Measurements from ENCODE around the gene LDB2. TPM values are rescaled to one million over a fixed set of nuclear protein-coding genes. Genes with fewer than 3 reads are reported as not detected.

LDB2 gene
- total RNA-seq, 2 experiments from 2014 or later = 0.14 TPM; not detected in 1

DNA sequence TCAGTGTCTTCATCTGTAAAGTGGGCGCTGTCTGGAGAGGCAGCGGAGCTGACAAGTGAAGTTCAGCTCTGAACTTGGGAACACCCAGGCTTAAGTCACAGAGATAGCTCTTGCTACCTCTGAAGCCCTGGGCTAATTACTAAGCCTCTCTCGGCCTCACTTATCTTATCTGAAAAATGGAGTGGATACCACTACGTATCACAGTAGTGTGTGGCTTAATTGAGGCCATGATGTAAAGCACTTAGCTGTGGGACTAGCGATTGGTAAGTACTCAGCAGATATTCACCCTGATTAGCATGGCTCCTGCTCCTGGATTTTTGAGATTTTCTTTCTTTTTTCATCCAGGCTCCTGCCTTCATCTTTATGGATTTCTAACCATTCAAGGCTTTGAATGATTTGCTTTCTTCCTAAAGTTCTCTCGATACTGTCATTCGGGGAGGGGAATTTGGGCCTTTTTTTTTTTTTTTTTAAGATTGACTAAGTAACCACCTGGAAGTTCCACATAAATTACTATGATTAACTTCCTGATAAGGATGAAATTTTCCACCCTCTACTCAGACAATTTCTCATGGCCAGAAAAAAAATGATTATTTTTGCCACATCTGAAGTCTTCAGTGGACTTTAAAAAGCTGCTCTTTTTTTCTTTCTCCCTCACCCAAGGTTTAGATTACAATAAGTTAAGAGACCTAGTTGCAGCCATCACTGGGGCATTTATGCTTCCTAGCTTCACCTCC, 17.1 kb downstream of the LDB2 start:
- H3K27me3 Mint-ChIP-seq = peaks cover 3% of the 10 kb centered on the region

GRCh38 chr4:16875487-16875886, 23.0 kb downstream of the LDB2 start:
- CTCF ChIA-PET = interaction anchor here (0.6 kb wide), 1 partner anchor 495 kb away, joined by 3 read pairs; no protein-coding TSS in a partner anchor
- ATAC-seq = no peak
- DNase-seq = no peak
- H3K27ac Mint-ChIP-seq = no peak overlapping the region
- no peaks in the 10 kb centered on the region for H3K4me1 Mint-ChIP-seq
- intact Hi-C loops (cut with DNase I, micrococcal nuclease) = no loop called here
- H3K27me3 Mint-ChIP-seq = no peaks in the 10 kb centered on the region
- POLR2A ChIA-PET = no interaction called here
- no peaks in the 10 kb centered on the region for H3K36me3 Mint-ChIP-seq (ENCODE audit: low read depth)
- H3K4me3 Mint-ChIP-seq = no peak overlapping the region
- no peaks in the 10 kb centered on the region for H3K9me3 Mint-ChIP-seq (ENCODE audit: low read depth)

More for the DNA sequence above, 17.1 kb downstream of the LDB2 start:
- H3K36me3 Mint-ChIP-seq (ENCODE audit: low read depth) = no peaks in the 10 kb centered on the region
- H3K9me3 Mint-ChIP-seq (ENCODE audit: low read depth) = no peaks in the 10 kb centered on the region
- CTCF ChIA-PET = interaction anchor here (0.6 kb wide), 1 partner anchor 466 kb away, joined by 4 read pairs; no protein-coding TSS in a partner anchor
- ATAC-seq (no peak), DNase-seq (no peak)
- H3K27ac Mint-ChIP-seq = no peak overlapping the region
- POLR2A ChIA-PET = no interaction called here
- intact Hi-C loops (cut with DNase I, micrococcal nuclease) = no loop called here
- H3K4me1 Mint-ChIP-seq = no peaks in the 10 kb centered on the region
- no peak overlapping the region for H3K4me3 Mint-ChIP-seq

DNA sequence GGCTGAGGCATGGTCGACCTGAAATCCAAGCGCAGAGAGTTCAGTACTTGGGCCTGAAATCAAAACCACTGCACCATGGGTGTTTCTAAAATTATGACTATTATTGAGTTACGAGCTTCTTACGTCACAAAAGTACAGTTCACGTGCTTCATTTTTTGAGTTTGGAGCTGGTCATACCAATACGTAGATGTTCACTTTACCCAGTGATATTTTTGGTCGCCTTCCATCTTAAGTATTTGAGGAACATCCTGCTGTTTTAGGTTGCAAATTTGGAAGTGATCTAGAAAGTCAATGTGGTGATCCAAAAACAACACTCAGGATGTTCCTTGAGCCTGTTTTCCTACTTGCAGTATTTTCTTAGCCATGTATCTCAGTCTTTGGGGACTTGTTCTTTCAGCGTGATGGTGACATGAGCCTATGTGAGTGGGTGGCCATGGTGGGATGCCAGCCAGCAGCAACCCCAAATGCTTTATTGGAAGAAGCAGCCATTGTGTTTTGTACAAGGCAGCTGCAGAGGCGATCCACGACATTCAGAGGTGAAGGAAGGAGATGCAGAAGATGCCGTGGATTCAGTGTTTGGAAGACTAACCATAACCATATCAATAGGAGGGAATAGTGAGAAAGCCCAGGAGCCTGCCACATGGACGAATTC, 28.7 kb downstream of the LDB2 start:
- ChIA-PET CTCF (no interaction called here), POLR2A (no interaction called here)
- no peak for ATAC-seq
- no peaks in the 10 kb centered on the region for H3K9me3 Mint-ChIP-seq (ENCODE audit: low read depth)
- DNase-seq = no peak
- H3K36me3 Mint-ChIP-seq (ENCODE audit: low read depth) = no peaks in the 10 kb centered on the region
- no peaks in the 10 kb centered on the region for H3K4me1 Mint-ChIP-seq
- H3K27me3 Mint-ChIP-seq = peaks cover 3% of the 10 kb centered on the region
- intact Hi-C loops (cut with DNase I, micrococcal nuclease) = no loop called here
- no peak overlapping the region for H3K4me3 Mint-ChIP-seq
- no peak overlapping the region for H3K27ac Mint-ChIP-seq

GRCh38 chr4:16868674-16869073, 29.8 kb downstream of the LDB2 start:
- Mint-ChIP-seq H3K4me3 (no peak overlapping the region), H3K9me3 (ENCODE audit: low read depth) (no peaks in the 10 kb centered on the region), H3K4me1 (no peaks in the 10 kb centered on the region), H3K27me3 (peaks cover 3% of the 10 kb centered on the region), H3K36me3 (ENCODE audit: low read depth) (no peaks in the 10 kb centered on the region), H3K27ac (no peak overlapping the region)
- ChIA-PET POLR2A (no interaction called here), CTCF (interaction anchor here (0.6 kb wide), 2 partner anchors 254 to 579 kb away, joined by 3 to 5 read pairs; no protein-coding TSS in a partner anchor)
- DNase-seq = no peak
- intact Hi-C loops (cut with DNase I, micrococcal nuclease) = no loop called here
- no peak for ATAC-seq

DNA sequence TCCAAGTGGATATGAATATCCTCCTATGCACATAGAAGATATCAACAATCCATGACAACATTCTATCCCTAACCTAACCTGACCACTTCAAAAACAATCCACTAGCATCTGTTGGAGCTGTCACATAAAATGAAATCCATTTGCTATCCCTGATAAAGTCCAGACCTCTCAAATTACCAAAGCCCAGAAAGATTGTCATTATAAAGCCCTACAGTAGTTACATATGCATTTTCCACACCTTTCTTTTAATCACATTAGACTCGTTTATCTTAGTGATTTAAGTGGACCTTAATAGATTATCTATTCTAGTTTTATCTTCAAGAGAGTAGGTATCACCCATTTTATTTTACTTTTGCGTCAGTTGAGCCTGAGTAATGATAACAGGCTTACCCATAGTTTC, 30.6 kb downstream of the LDB2 start:
- Mint-ChIP-seq H3K27ac (no peak overlapping the region), H3K4me1 (no peaks in the 10 kb centered on the region), H3K27me3 (peaks cover 3% of the 10 kb centered on the region), H3K4me3 (no peak overlapping the region), H3K36me3 (ENCODE audit: low read depth) (no peaks in the 10 kb centered on the region), H3K9me3 (ENCODE audit: low read depth) (no peaks in the 10 kb centered on the region)
- intact Hi-C loops (cut with DNase I, micrococcal nuclease) = no loop called here
- no peak for DNase-seq
- CTCF ChIA-PET = no interaction called here
- POLR2A ChIA-PET = no interaction called here
- no peak for ATAC-seq

DNA sequence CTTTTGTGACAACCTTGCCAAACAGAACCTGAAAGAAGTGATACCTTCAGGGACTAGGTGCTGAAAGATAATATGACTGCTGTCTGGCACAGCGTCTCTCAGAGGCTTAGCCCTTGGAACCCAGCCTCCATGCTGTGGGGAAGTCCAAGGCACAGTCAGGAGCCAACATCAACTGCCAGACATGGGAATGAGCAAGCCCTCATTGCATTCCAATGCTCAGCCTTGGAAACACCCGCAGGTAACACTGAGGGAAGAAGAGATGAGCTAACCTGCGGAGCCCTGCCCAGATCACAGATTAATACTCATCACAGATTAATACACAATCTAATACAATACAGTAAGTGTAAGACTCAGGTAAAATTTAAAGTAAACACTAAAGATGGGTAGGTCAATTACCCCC, 31.5 kb downstream of the LDB2 start:
- ATAC-seq (no peak), DNase-seq (no peak)
- Mint-ChIP-seq H3K4me3 (no peak overlapping the region), H3K4me1 (no peaks in the 10 kb centered on the region), H3K27ac (no peak overlapping the region), H3K9me3 (ENCODE audit: low read depth) (no peaks in the 10 kb centered on the region), H3K36me3 (ENCODE audit: low read depth) (no peaks in the 10 kb centered on the region), H3K27me3 (peaks cover 3% of the 10 kb centered on the region)
- intact Hi-C loops (cut with DNase I, micrococcal nuclease) = no loop called here
- CTCF ChIA-PET = no interaction called here
- POLR2A ChIA-PET = no interaction called here

DNA sequence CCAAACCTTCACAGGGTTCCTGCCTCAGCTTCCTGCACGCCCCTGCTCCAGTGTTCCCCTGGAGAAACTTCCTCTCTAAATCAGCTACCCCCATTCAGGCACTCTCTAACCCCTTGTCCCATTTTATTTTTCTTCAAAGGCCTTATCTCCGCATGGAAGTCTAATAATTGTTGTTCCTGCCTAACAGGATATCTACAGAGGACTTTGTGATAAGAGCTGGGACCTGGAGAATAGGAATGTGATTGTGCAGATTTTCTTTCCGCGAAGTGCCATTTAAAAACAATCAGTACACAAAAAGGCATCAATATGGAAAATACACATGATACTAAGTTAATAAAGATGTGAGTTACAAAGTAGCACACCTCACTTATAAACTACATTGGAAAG, 32.6 kb downstream of the LDB2 start:
- no peak overlapping the region for H3K4me3 Mint-ChIP-seq
- no peaks in the 10 kb centered on the region for H3K9me3 Mint-ChIP-seq (ENCODE audit: low read depth)
- peaks cover 3% of the 10 kb centered on the region for H3K27me3 Mint-ChIP-seq
- ChIA-PET CTCF (interaction anchor here (0.7 kb wide), 1 partner anchor 126 kb away, joined by 3 read pairs; no protein-coding TSS in a partner anchor), POLR2A (no interaction called here)
- intact Hi-C loops (cut with DNase I, micrococcal nuclease) = no loop called here
- H3K4me1 Mint-ChIP-seq = no peaks in the 10 kb centered on the region
- DNase-seq (no peak), ATAC-seq (no peak)
- no peak overlapping the region for H3K27ac Mint-ChIP-seq
- no peaks in the 10 kb centered on the region for H3K36me3 Mint-ChIP-seq (ENCODE audit: low read depth)

GRCh38 chr4:16865209-16865896, 33.1 kb downstream of the LDB2 start:
- intact Hi-C loops (cut with DNase I, micrococcal nuclease) = no loop called here
- no peaks in the 10 kb centered on the region for H3K4me1 Mint-ChIP-seq
- ATAC-seq (no peak), DNase-seq (no peak)
- H3K27ac Mint-ChIP-seq = no peak overlapping the region
- ChIA-PET CTCF (interaction anchor here (0.7 to 0.9 kb wide), 3 partner anchors 9 to 125 kb away, joined by 3 read pairs; no protein-coding TSS in a partner anchor), POLR2A (no interaction called here)
- H3K27me3 Mint-ChIP-seq = peaks cover 3% of the 10 kb centered on the region
- H3K9me3 Mint-ChIP-seq (ENCODE audit: low read depth) = no peaks in the 10 kb centered on the region
- H3K36me3 Mint-ChIP-seq (ENCODE audit: low read depth) = no peaks in the 10 kb centered on the region
- H3K4me3 Mint-ChIP-seq = no peak overlapping the region

- Mint-ChIP-seq H3K27me3 (no peaks in the 10 kb centered on the region), H3K27ac (no peak overlapping the region), H3K4me3 (no peak overlapping the region), H3K4me1 (no peaks in the 10 kb centered on the region), H3K36me3 (ENCODE audit: low read depth) (no peaks in the 10 kb centered on the region), H3K9me3 (ENCODE audit: low read depth) (no peaks in the 10 kb centered on the region)
- ChIA-PET POLR2A (no interaction called here), CTCF (interaction anchor here (0.7 kb wide), 1 partner anchor 47 kb away, joined by 5 read pairs; no protein-coding TSS in a partner anchor)
- DNase-seq = no peak
- intact Hi-C loops (cut with DNase I, micrococcal nuclease) = no loop called here
- ATAC-seq = no peak
These were observed 34.2 kb downstream of the LDB2 start for GRCh38 chr4:16864199-16864598.

DNA sequence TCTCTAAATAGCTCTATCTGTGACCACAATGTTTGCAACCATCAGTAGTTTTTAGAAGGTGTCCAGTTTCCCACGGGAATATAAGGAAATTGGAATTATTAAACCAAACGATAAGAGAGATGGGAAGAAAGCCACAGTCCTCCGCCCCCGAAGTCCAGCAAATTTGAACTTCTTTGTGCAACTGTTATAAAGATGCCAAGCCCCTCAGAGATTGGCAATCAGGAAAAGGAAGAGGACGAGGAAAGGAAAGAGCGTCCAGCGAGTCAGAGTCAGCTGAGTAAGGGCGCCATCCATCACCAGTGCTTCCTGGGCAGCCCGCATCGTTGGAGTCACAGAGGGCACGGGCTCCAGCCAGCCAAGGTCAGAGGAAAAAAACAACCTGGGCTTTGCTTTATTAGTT, 35.7 kb downstream of the LDB2 start:
- intact Hi-C loops (cut with DNase I, micrococcal nuclease) = no loop called here
- no peak overlapping the region for H3K27ac Mint-ChIP-seq
- H3K4me1 Mint-ChIP-seq = no peaks in the 10 kb centered on the region
- DNase-seq = no peak
- ChIA-PET CTCF (interaction anchor here (1.6 kb wide), 1 partner anchor 24 kb away, joined by 4 read pairs; no protein-coding TSS in a partner anchor), POLR2A (no interaction called here)
- H3K36me3 Mint-ChIP-seq (ENCODE audit: low read depth) = no peaks in the 10 kb centered on the region
- no peaks in the 10 kb centered on the region for H3K9me3 Mint-ChIP-seq (ENCODE audit: low read depth)
- ATAC-seq = no peak
- H3K4me3 Mint-ChIP-seq = no peak overlapping the region
- H3K27me3 Mint-ChIP-seq = no peaks in the 10 kb centered on the region

DNA sequence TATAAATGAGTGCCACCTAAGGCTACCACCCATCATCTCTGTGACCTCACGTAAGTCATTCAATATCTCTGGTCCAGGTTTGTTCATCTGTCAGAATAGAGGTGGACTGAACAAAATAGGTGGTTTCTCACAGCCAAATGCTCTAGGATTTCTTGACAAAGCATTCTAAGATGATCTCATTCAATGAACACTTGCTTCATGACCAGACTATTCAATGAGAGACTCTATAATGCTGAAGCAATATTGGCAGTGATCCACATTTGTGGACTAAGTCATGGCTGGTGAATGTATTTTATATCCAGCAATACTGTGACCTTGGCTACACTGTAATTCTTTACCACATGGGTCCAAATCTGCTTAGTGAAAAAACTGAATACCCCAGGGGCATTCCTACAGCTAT, 37.9 kb downstream of the LDB2 start:
- POLR2A ChIA-PET = no interaction called here
- Mint-ChIP-seq H3K27ac (no peak overlapping the region), H3K9me3 (ENCODE audit: low read depth) (no peaks in the 10 kb centered on the region), H3K36me3 (ENCODE audit: low read depth) (no peaks in the 10 kb centered on the region), H3K4me1 (no peaks in the 10 kb centered on the region), H3K4me3 (no peak overlapping the region), H3K27me3 (peaks cover 2% of the 10 kb centered on the region)
- CTCF ChIA-PET = no interaction called here
- DNase-seq (no peak), ATAC-seq (no peak)
- intact Hi-C loops (cut with DNase I, micrococcal nuclease) = no loop called here

GRCh38 chr4:16859031-16859430, 39.4 kb downstream of the LDB2 start:
- H3K27me3 Mint-ChIP-seq = peaks cover 2% of the 10 kb centered on the region
- ATAC-seq (no peak), DNase-seq (no peak)
- H3K4me3 Mint-ChIP-seq = no peak overlapping the region
- ChIA-PET CTCF (no interaction called here), POLR2A (no interaction called here)
- H3K36me3 Mint-ChIP-seq (ENCODE audit: low read depth) = no peaks in the 10 kb centered on the region
- intact Hi-C loops (cut with DNase I, micrococcal nuclease) = no loop called here
- no peaks in the 10 kb centered on the region for H3K9me3 Mint-ChIP-seq (ENCODE audit: low read depth)
- no peak overlapping the region for H3K27ac Mint-ChIP-seq
- H3K4me1 Mint-ChIP-seq = no peaks in the 10 kb centered on the region

Data from activated CD4-positive, alpha-beta T cell treated with anti-CD3 and anti-CD28 coated beads for 36 hours (primary cell).